Osteocyte (in vitro differentiated cells): ENCODE data around the gene TSR3. TPM values are rescaled to one million over a fixed set of nuclear protein-coding genes. Genes with fewer than 3 reads are reported as not detected.

Experiments used
- DNase-seq: peaks from one replicate; pipeline ENCODE4 v3.0.0; 2021; ENCODE audit warnings: mixed read lengths; ENCODE audit not compliant: unreplicated experiment; ENCODE audit errors: extremely low spot score
- H3K27ac Mint-ChIP-seq: one replicate; pipeline ENCODE4 v1.8.0; 2021; ENCODE audit warnings: mild to moderate bottlenecking, mixed read lengths; ENCODE audit not compliant: unreplicated experiment
- H3K27me3 Mint-ChIP-seq: one replicate; pipeline ENCODE4 v1.8.0; 2021; ENCODE audit warnings: mixed read lengths; ENCODE audit not compliant: unreplicated experiment
- H3K36me3 Mint-ChIP-seq: one replicate; pipeline ENCODE4 v1.8.0; 2021; ENCODE audit warnings: mixed read lengths; ENCODE audit not compliant: unreplicated experiment
- H3K4me1 Mint-ChIP-seq: one replicate; pipeline ENCODE4 v1.8.0; 2021; ENCODE audit warnings: mixed read lengths; ENCODE audit not compliant: unreplicated experiment
- H3K4me3 Mint-ChIP-seq: one replicate; pipeline ENCODE4 v1.8.0; 2021; ENCODE audit warnings: mild to moderate bottlenecking, moderate library complexity, mixed read lengths; ENCODE audit not compliant: unreplicated experiment
- H3K9me3 Mint-ChIP-seq: one replicate; pipeline ENCODE4 v1.8.0; 2021; ENCODE audit warnings: mixed read lengths; ENCODE audit not compliant: unreplicated experiment
- total RNA-seq: library from RNA; stranded (reverse); gene quantifications from 2 replicates; pipeline ENCODE4 v1.2.1, GENCODE V29; 2021
- TF ChIP-seq, protein P1 (sequence below): fragments of 200-600 bp; sonication (generic); IDR thresholded peaks from 2 replicates; pipeline ENCODE4 v1.5.0; 2021; ENCODE audit warnings: antibody characterized with exemption, mild to moderate bottlenecking, moderate library complexity

The TSR3 gene
- total RNA-seq, 1 donor from 2014 or later, result 58.0 TPM

DNA sequence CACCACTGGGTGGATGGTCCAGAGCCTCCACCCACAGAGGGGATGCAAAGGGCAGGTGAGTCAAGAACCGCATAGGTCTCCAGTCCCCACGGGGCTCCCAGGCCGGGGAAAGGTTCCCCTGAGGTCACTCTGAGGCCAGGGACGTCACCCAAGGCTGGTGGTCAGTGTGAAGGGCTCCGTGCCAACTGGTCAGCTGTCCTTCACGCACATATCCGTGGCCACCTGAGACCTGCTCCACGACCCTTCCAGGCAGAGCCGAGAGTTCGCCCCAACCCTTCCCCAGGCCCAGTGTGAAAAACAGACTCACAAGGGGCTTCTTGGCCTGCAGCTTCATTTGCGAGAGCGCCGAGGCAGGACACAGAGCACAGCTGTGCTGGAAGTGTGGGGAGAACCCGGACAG is 2.8 kb downstream of the TSR3 start:
- no peak overlapping the region for H3K4me3 Mint-ChIP-seq

DNA sequence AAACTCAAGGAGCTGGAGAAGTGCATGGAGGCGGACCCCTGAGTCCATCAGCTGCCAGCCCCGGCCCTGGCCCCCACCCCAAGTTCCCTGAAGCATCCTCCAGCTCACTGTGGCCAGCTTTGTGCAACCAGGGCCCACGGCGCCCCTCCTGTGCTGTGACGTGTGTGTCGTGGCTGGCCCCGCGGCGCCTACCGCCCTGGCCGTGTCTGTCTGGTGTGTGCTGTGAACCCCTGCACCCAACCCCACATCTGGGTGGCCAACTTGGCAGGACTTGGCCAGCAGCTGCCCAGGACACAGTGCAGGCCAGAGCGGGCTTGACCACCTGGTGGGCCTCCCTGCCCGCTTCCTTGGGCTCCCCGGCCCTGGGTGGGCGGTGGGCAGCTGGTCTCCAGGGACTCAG is 3.2 kb downstream of the TSR3 start:
- no peak for DNase-seq
- Mint-ChIP-seq H3K27ac (no peak overlapping the region), H3K9me3 (no peaks in the 10 kb centered on the region), H3K4me3 (no peak overlapping the region), H3K36me3 (peaks cover 7% of the 10 kb centered on the region), H3K4me1 (peaks cover 16% of the 10 kb centered on the region), H3K27me3 (no peaks in the 10 kb centered on the region)
- TF ChIP-seq, protein P1, sequence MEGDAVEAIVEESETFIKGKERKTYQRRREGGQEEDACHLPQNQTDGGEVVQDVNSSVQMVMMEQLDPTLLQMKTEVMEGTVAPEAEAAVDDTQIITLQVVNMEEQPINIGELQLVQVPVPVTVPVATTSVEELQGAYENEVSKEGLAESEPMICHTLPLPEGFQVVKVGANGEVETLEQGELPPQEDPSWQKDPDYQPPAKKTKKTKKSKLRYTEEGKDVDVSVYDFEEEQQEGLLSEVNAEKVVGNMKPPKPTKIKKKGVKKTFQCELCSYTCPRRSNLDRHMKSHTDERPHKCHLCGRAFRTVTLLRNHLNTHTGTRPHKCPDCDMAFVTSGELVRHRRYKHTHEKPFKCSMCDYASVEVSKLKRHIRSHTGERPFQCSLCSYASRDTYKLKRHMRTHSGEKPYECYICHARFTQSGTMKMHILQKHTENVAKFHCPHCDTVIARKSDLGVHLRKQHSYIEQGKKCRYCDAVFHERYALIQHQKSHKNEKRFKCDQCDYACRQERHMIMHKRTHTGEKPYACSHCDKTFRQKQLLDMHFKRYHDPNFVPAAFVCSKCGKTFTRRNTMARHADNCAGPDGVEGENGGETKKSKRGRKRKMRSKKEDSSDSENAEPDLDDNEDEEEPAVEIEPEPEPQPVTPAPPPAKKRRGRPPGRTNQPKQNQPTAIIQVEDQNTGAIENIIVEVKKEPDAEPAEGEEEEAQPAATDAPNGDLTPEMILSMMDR, result no peak

More for the DNA sequence above, 2.8 kb downstream of the TSR3 start:
- no peak overlapping the region for H3K27ac Mint-ChIP-seq
- peaks cover 7% of the 10 kb centered on the region for H3K36me3 Mint-ChIP-seq
- H3K4me1 Mint-ChIP-seq, result peaks cover 20% of the 10 kb centered on the region
- DNase-seq, result no peak
- H3K9me3 Mint-ChIP-seq, result no peaks in the 10 kb centered on the region
- TF ChIP-seq, protein P1, result no peak
- H3K27me3 Mint-ChIP-seq, result no peaks in the 10 kb centered on the region

DNA sequence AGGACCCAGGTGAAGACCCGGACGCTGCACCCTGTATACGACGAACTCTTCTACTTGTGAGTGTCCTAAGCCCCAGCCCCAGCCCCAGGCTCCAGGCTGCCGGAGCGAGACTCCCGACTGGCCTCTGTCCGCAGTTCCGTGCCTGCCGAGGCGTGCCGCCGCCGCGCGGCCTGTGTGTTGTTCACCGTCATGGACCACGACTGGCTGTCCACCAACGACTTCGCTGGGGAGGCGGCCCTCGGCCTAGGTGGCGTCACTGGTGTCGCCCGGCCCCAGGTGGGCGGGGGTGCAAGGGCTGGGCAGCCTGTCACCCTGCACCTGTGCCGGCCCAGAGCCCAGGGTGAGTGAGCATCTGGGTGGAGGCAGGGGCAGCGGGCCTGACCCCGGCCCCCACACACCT is 3.7 kb downstream of the TSR3 start:
- Mint-ChIP-seq H3K4me3 (no peak overlapping the region), H3K36me3 (peaks cover 7% of the 10 kb centered on the region), H3K4me1 (peaks cover 16% of the 10 kb centered on the region), H3K9me3 (no peaks in the 10 kb centered on the region), H3K27me3 (peaks cover 3% of the 10 kb centered on the region), H3K27ac (no peak overlapping the region)
- no peak for DNase-seq
- TF ChIP-seq, protein P1, result no peak

DNA sequence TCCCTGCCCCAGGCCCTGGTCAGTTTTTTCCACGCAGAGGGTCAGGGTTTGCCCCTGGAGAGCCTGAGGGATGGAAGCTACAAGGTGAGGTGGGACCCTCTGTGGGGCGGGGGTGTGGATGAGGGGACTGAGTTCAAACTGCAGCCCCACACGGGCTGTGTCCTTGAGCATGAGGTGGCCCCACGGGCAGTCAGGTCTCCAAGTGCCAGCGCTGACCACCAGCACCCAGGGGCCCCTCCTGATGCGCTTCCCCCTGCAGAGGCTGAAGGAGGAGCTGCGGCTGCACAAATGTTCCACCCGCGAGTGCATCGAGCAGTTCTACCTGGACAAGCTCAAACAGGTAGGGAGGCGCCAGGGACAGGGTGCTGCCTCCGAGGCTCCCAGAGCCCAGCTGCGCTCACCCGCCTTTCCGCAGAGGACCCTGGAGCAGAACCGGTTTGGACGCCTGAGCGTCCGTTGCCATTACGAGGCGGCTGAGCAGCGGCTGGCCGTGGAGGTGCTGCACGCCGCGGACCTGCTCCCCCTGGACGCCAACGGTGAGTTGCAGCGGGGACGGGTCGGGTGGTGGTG is 4.3 kb downstream of the TSR3 start:
- Mint-ChIP-seq H3K4me1 (peaks cover 14% of the 10 kb centered on the region), H3K4me3 (no peak overlapping the region), H3K9me3 (no peaks in the 10 kb centered on the region), H3K27me3 (peaks cover 4% of the 10 kb centered on the region), H3K27ac (no peak overlapping the region), H3K36me3 (peaks cover 7% of the 10 kb centered on the region)
- DNase-seq, result no peak
- TF ChIP-seq, protein P1, result no peak

DNA sequence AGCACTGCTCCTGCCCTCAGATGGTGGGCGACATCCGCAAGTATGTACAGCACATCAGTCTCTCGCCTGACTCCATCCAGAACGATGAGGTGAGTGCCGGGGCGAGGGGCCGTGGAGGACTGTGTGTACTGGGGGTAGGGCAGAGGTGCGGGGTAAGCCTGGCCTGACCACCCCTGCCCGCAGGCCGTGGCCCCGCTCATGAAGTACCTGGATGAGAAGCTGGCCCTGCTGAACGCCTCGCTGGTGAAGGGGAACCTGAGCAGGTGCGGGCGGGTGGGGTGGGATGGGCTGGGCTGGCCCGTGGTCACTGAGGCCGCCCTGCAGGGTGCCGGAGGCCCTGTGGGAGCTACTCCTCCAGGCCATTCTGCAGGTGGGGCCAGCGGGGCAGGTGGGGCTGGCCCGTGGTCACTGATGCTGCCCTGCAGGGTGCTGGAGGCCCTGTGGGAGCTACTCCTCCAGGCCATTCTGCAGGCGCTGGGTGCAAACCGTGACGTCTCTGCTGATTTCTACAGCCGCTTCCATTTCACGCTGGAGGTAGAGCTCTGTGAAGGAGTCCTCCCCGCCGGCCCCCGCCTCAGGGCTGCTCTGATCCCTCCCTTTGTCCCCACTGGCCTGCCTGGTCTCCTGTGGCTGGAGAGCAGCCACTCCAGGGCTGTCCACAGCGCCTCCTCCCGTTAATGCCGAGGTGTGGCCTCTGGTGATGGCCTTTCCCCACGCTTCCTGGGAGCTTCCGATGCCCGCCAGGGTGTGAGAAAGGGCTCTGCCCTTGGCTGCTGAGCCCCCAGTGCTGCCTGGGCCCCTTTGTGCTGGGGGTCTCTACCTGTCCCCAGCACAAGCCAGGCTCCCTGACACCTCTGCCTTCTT is 5.0 kb downstream of the TSR3 start:
- TF ChIP-seq, protein P1, result no peak
- Mint-ChIP-seq H3K27ac (no peak overlapping the region), H3K4me1 (peaks cover 13% of the 10 kb centered on the region), H3K36me3 (peaks cover 7% of the 10 kb centered on the region), H3K27me3 (peaks cover 5% of the 10 kb centered on the region), H3K4me3 (no peak overlapping the region), H3K9me3 (no peaks in the 10 kb centered on the region)
- DNase-seq, result no peak
